Adrenal gland (tissue), 12 donors: ENCODE data around the gene ATP8B2. TPM values are rescaled to one million over a fixed set of nuclear protein-coding genes. Genes with fewer than 3 reads are reported as not detected.

Experiments
- DNase-seq, 7 donors: peaks; one replicate each; pipeline ENCODE4 v3.0.0-alpha.2; 2019 to 2020
- H3K27ac ChIP-seq, 5 donors: fragments of 200-600 bp; sonication (generic) in 4 of 5; 1 replicate in 3 of 5; 2 replicates in 2 of 5; pipeline versions ENCODE4 v1.5.1 to v1.8.0; 2016 to 2020; ENCODE audit warnings: mild to moderate bottlenecking in 1 of 5
- H3K27me3 ChIP-seq: fragments of 200-600 bp; 2 replicates; pipeline ENCODE4 v1.8.0; 2021
- H3K36me3 ChIP-seq, 2 donors: fragments of 200-600 bp; replicated peaks in 1 of 2; 1 replicate in 1 of 2; 2 replicates in 1 of 2; pipeline versions ENCODE4 v1.5.1 to v1.8.0; 2018 to 2022
- H3K4me1 ChIP-seq, 2 donors: fragments of 200-600 bp; replicated peaks in 1 of 2; 1 replicate in 1 of 2; 2 replicates in 1 of 2; pipeline versions ENCODE4 v1.5.1 to v1.8.0; 2018 to 2021
- H3K4me3 ChIP-seq, 4 donors: fragments of 200-600 bp; sonication (generic) in 3 of 4; one replicate each; pipeline ENCODE4 v1.5.1; 2016 to 2018
- H3K9me3 ChIP-seq, 3 donors: fragments of 200-600 bp; sonication (generic) in 1 of 3; replicated peaks in 1 of 3; 1 replicate in 2 of 3; 2 replicates in 1 of 3; pipeline versions ENCODE4 v1.5.1 to v1.8.0; 2016 to 2021
- CTCF ChIP-seq, 6 experiments: fragments of 450-650 bp in 4 of 6; fragments of 200-600 bp in 2 of 6; sonication (generic) in 1 of 6; IDR thresholded peaks; 1 replicate in 5 of 6; 2 replicates in 1 of 6; pipeline versions ENCODE4 v1.5.1 to v1.8.0; 2016 to 2021; ENCODE audit warnings: antibody characterized with exemption in 6 of 6, mild to moderate bottlenecking in 2 of 6, moderate library complexity in 1 of 6
- POLR2A ChIP-seq, 2 donors: fragments of 450-650 bp; IDR thresholded peaks; one replicate each; pipeline ENCODE4 v1.6.1; 2017; ENCODE audit warnings: antibody characterized with exemption in 2 of 2, mild to moderate bottlenecking in 2 of 2, moderate library complexity in 1 of 2
- WGBS, 4 donors: extraction: QIAGEN DNeasy Blood & Tissue Kit in 2 of 4; methylation state at CpG; one replicate each; pipeline versions ENCODE4 v1.1.5 to v1.1.7; 2013 to 2017; 5-methylcytosine and 5-hydroxymethylcytosine counted together
- intact Hi-C, 2 donors: fragments of 100-400 bp; cut with DNase I; formaldehyde crosslinking; loops; one replicate each; pipeline versions ENCODE4 v1.14.1 to v1.15.0; 2022 to 2023
- polyA plus RNA-seq, 3 donors: library from polyadenylated mRNA; stranded (reverse); fragments of 200-250 nt in 2 of 3; fragments of 350-450 nt in 1 of 3; fragmentation: Illumina TruSeq in 1 of 3; extraction: RNeasy Lipid Tissue Mini Kit (QIAGEN cat#74804) in 1 of 3; gene quantifications; one replicate each; pipeline ENCODE4 v1.2.3, GENCODE V29; 2013 to 2014
- total RNA-seq, 9 donors: library from RNA; depleted of rRNA in 4 of 9; stranded (reverse); fragments of >200 nt in 4 of 9; fragments of 120-200 nt in 1 of 9; fragmentation: NEBNext Ultra II Directional in 1 of 9; extraction: Animal tissue kit (Norgen Biotek cat#: 25700) in 1 of 9; gene quantifications; one replicate each; pipeline versions ENCODE4 v1.1.0 to v1.2.4, GENCODE V29; 2013 to 2023
- donor health status: healthy with polysubstance abuse.
- donor health status: Bipolar disorder and iron deficiency.
- donor health status: DM: yes; HTN: yes; CAD: no.
- donor health status: DM: no; HTN: no; CAD: no.
- donor health status: DM: no; HTN: no; CAD: no.
- donor health status: DM: yes; HTN: yes; CAD: no.

Gene ATP8B2
- total and polyA plus RNA-seq, 12 donors, result 9.9 to 80.8 (median 23.8) TPM

GRCh38 chr1:154324241-154324640 lies 1.1 kb upstream of the ATP8B2 start:
- H3K4me3 ChIP-seq, result no peak overlapping the region
- peaks cover 17 to 42% of the 10 kb centered on the region in 2 donors for H3K4me1 ChIP-seq
- TF ChIP-seq POLR2A (IDR thresholded peaks at IDR 0.05) (no peak), CTCF (IDR thresholded peaks at IDR 0.05) (no peak)
- intact Hi-C loops, result no loop called here
- no peak for DNase-seq
- H3K36me3 ChIP-seq, result no peaks in the 10 kb centered on the region
- H3K9me3 ChIP-seq, result no peaks in the 10 kb centered on the region
- WGBS, 4 donors, result 67 to 86% (median 78%) methylated on average over 1 to 2 of the region's 2 CpGs
- no peak overlapping the region for H3K27ac ChIP-seq
- H3K27me3 ChIP-seq, result no peaks in the 10 kb centered on the region

DNA sequence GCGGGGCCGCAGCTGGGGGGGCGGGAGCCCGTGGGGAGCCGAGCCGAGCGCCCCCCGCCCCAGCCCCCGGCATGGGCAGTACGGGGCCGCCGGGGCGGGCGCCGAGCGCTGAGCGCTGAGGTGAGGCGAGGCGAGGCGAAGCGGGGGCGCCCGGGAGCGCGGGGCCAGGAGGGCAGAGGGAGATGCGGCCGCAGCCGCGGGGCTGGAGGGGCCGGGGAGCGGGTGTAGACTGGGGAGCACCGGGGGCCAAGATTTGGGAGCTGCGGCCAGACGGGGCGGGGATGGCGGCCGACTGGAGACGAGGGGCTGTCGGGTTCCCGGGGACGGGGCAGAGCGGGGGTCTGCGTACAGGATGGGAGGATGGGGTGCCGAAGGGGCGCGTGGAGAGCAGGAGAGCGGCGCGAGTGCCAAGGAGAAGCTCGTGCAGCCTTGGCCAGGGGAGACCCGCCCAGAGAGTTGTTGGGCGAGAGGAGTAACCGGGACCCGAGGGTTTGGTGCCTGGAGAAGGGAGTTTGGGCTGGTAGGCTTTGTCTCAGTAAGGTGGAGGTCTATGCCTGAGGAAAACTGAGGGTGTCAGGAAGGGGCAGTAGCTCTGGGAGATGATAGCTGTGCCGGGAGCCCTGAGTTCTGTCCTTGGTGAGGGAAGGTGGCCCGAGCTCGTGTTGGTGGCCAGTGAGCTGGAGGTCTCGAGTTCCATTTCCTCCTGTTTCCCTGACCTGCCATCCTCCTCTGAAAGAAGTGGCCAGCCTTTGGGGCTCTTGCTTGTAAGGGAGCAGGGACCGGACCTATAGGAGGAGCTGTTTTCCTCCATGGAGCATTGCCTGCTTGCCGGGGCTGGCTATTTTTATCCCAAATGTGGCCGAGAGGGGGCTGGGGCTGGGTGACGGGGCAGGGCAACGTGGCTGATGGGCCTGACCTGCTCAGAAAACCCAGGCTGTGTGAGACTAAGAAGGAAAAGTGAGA lies 539 bp downstream of the ATP8B2 start:
- H3K27ac ChIP-seq, result peak overlapping the region in 4 of 5 donors; percentile 33 to 89 (median 76)
- intact Hi-C loops, result no loop called here

DNA sequence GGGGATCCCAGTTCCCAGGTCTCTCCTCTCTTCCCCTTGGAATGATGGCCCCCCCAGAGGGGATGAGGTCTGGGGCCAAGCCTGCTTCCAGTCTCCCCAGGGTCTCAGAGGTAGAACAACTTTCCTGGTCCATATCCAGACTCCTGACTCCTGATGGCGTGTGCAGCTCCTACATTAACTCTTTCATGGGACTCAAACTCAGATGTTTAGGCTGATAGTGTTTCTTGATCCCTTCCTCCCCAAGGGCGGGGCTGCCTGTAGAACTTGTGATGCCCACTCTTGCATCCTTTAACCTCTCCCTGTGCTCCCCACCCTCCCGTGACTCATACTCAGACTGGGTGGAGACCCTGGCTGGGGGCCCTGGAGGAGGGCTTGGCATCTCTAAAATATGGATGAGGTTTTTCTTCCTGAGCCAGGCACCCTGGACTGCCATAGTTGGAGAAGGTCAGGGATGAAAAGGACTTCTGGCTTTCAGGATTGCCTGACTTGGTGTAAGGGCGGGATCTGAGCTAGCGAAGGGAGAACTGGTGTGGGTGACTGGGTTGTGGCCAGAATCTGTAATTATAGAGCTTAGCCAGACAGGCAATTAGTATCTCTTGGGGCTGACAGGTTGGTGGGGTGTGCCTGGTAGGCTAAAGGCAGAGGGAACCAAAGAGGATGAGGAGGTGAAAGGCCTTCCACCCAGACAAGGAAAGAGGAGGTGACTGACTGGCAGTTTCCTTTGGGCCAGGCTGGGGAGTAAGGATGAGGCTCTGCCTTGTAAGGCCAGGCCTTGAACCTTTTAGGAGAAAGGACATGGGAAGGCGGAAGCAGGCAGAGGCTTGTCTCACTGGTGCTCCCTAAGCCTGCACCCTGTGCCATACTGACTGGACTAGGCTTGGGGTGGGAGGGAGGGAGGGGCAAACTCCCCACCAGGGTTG lies 1.5 kb downstream of the ATP8B2 start:
- Histone ChIP-seq H3K36me3 (peaks cover 0 to 6% of the 10 kb centered on the region in 2 donors), H3K27ac (peak overlapping the region in 3 of 5 donors; percentile 70 to 89 (median 82)), H3K4me3 (peak overlapping the region in 1 of 4 donors; percentile 97), H3K4me1 (peaks cover 17 to 43% of the 10 kb centered on the region in 2 donors), H3K9me3 (no peaks in the 10 kb centered on the region), H3K27me3 (no peaks in the 10 kb centered on the region)
- TF ChIP-seq POLR2A (IDR thresholded peaks at IDR 0.05), result no peak
- TF ChIP-seq CTCF (IDR thresholded peaks at IDR 0.05), result no peak
- WGBS, 4 donors, result 58 to 64% (median 61%) methylated on average over 6 of the region's 6 CpGs
- peak in 3 of 7 donors; percentile 34 to 46 (median 35) for DNase-seq
- intact Hi-C loops, result no loop called here

More for the DNA sequence above, 539 bp downstream of the ATP8B2 start:
- Histone ChIP-seq H3K4me1 (peaks cover 17 to 43% of the 10 kb centered on the region in 2 donors), H3K9me3 (no peaks in the 10 kb centered on the region), H3K36me3 (no peaks in the 10 kb centered on the region), H3K27me3 (no peaks in the 10 kb centered on the region), H3K4me3 (peak overlapping the region in 2 of 4 donors; percentile 18 to 97)
- peak; percentile 24 to 66 (median 48) for TF ChIP-seq CTCF (IDR thresholded peaks at IDR 0.05)
- peak in 1 of 2 donors; percentile 12 for TF ChIP-seq POLR2A (IDR thresholded peaks at IDR 0.05)
- 1% methylated on average over 20 to 63 of the region's 63 CpGs for WGBS, 4 donors
- DNase-seq, result peak; percentile 59 to 85 (median 71)
